Measurements from ENCODE around the gene FRAT1.
A peak's percentile ranks its signal among the peaks of the same experiment; 100 is the strongest.
"Not testable (repeated sequence)": the region's sequence is repeated elsewhere in the genome, so short reads cannot be mapped to it uniquely, and the experiment has no call there.

Gene FRAT1, protein sequence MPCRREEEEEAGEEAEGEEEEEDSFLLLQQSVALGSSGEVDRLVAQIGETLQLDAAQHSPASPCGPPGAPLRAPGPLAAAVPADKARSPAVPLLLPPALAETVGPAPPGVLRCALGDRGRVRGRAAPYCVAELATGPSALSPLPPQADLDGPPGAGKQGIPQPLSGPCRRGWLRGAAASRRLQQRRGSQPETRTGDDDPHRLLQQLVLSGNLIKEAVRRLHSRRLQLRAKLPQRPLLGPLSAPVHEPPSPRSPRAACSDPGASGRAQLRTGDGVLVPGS

DNA sequence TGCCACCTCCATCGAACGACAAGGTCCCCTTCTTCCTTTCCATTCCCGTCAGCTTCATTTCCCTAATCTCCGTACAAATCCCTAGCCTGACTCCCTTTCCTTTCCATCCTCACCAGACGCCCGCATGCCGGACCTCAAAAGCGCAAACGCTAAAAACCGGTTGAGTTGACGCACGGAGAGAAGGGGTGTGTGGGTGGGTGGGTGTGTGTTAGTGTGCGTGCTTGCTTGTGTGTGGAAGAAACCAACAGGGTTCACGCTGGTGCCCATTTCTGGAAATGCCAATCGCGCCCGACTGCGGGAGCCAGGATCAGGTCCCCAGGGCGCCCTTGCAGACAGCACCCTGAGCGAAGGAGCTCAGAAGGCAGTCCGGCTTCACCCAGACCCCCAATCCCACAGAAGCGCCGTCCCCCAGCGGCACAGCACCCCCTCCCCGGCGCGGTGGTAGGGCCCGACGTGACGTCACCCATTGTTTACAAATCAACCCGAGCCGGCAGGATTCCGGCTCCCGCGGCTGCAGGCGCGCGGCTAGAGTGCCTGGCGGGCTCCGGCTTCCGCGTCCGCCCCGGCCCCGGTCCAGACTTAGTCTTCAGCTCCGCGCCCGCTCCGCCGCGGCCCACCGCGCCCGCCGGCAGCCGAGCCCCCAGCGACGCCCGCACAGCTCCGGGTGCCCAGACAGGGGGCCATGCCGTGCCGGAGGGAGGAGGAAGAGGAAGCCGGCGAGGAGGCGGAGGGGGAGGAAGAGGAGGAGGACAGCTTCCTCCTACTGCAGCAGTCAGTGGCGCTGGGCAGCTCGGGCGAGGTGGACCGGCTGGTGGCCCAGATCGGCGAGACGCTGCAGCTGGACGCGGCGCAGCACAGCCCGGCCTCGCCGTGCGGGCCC is at the start of gene FRAT1:
Gene FRAT1, plus strand, starts transcription at position 500 of the 880 bp plus-strand sequence. Its CDS starts 183 bp downstream, at position 683.
- FAIRE-seq: peak; percentile 93

DNA sequence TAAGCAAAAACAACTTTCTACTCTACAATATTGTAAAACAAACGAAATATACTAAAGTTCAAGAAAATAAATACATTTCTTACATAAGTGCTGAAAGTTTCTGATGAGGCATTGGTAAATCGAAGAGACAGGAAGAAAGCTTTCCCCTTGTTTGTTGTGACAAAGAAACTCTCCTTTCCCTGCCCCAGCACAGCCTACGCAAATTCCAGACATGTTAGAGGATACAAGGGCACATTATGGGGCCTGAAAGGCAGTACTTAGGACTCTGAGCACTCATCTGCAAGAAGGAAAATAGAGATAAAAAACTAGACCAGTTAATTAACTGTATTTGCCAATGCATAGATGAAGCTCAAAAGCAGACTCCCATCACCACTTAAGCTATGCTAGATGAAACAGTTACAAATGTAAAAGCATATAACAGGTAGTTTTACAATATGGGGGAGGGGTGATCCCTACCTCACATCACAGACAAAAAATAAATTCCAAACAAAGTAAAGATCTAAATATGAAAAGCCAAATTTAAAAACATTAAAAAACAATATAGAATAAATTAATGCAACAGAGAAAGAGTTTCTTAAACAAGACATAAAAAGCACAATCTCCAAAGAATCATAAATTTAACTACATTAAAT is 48.4 kb upstream of the FRAT1 start:
- DNase-seq (ENCODE audit: insufficient read length, low spot score) (no peak), FAIRE-seq (no peak)

More for the DNA sequence above, at the start of gene FRAT1:
- DNase-seq (ENCODE audit: insufficient read length, low spot score): peak; percentile 83

DNA sequence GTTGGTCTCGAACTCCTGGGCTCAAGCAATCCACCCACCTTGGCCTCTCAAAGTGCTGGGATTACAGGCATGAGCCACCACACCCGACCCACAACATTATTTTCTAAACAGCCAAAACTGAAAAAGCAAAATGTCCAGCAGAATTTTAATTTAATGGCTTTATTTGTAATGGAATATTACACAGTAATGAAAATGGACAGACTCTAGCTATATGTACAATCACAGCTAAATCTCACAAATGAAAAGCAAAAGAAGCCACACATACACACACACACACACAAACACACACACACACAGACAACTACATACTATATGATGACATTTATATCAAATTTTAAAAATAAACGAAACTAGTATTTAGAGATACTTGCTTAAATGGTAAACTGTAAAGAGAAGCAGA is 45.4 kb upstream of the FRAT1 start:
- no peak for FAIRE-seq
- DNase-seq (ENCODE audit: insufficient read length, low spot score): no peak

DNA sequence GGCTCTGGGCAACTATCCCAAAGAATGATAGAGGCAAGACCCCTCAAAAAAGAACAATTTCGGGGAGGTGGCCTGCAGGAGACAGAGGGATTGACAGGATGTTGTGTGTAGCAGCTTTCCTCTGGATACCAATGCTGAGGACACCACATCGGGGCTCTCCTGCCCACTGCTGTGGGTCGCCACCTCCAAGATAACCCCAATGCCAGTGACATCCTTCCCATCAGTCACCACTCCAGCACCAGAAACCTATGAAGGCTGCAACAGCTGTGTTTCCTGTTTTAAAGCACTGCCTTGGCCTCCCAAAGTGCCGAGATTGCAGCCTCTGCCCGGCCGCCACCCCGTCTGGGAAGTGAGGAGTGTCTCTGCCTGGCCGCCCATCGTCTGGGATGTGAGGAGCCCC is 44.2 kb upstream of the FRAT1 start:
- DNase-seq (ENCODE audit: insufficient read length, low spot score): no peak
- FAIRE-seq: no peak

DNA sequence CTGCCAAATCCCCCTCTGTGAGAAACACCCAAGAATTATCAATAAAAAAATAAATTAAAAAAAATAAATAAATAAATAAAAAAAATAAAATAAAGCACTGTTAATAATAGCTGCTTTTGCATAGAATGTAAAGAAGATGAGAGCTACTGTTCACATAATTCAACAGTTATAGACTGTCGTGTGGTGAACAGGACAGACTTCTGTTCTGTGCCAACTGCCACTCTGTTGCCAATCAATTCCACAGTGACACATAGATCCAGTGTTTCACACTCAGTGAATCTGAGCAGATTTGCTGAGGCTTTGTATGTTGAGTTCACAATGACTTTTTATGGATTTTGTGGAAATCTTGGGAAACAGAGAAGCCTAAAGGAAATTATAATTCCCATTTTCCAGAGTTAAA is 41.5 kb upstream of the FRAT1 start:
- DNase-seq (ENCODE audit: insufficient read length, low spot score) (no peak), FAIRE-seq (no peak)

DNA sequence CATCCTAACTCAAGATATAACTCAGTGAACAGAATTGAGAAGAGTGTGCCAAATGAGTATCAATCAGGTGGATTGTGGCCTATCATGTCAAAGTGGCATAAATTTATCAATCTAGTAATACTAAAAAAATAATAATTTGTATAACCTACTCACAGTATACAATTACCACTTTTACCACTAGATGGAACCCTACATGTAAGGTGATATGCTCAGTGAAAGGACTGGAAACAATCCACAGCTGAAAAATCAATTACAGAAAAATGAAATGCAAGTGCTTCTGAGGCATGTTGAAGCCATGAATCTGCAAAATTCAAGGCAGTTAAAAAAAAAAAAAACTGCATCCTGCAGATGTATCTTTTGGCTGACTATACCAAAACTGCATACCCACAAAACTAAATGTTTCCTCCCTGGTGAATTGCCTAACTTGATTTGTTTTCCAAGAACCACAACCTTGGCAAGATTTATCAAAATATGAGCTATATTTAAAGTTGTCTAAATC is 40.5 kb upstream of the FRAT1 start:
- FAIRE-seq (no peak), DNase-seq (ENCODE audit: insufficient read length, low spot score) (peak; percentile 67)

DNA sequence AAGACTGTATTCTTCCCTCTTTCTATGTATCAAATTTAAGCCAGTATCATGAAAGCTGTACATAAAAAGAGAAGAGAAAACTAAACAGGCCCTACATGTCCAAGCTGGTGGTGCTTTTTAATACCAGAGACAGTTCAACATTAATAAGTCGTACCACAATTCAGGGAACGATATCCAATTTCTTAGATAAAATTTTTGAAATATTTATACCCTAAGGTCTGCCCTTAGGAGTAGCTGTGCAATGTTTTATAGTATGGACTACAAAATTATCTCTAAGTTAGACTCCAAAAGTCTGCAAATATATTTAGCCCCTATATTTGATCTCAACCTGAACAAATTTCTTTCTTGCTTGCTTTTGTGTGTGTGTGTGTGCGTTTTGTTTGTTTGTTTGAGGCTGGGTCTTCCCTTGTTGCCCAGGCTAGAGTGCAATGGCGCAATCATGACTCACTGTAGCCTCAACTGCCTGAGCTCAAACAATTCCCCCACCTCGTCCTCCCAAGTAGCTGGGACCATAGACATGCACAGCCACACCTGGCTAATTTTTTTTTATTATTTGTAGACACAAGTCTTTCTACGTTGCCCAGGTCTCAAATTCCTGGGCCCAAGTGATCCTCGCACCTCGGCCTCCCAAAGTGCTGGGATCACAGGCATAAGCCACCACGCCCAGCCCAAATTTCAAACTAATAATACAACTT is 39.8 kb upstream of the FRAT1 start:
- DNase-seq (ENCODE audit: insufficient read length, low spot score) (no peak), FAIRE-seq (no peak)

DNA sequence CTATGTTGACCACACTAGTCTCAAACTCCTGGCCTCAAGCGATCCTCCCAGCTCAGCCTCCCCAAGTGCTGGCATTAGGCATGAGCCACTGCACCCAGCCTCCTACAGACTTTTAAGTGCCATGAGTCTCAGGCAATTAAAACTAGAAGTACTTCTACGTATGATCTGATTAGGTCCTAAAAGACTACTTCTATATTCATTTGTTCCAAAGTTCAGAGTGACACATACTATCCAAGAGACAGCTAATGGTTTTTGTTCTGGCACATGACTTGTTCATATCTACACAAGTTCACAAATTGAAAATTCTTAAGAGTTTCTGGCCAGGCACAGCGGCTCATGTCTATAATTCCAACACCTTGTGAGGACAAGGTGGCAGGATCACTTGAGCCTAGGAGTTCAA is 38.3 kb upstream of the FRAT1 start:
- FAIRE-seq (no peak), DNase-seq (ENCODE audit: insufficient read length, low spot score) (no peak)

DNA sequence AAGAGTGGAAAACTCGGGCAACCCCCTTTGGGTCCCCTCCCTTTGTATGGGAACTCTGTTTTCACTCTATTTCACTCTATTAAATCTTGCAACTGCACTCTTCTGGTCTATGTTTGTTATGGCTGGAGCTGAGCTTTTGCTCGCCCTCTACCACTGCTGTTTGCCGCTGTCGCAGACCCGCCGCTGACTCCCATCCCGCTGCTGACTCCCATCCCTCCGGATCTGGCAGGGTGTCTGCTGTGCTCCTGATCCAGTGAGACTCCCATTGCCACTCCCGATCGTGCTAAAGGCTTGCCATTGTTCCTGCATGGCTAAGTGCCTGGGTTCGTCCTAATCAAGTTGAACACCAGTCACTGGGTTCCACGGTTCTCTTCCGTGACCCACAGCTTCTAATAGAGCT is 29.0 kb upstream of the FRAT1 start:
- FAIRE-seq: not testable (repeated sequence)

DNA sequence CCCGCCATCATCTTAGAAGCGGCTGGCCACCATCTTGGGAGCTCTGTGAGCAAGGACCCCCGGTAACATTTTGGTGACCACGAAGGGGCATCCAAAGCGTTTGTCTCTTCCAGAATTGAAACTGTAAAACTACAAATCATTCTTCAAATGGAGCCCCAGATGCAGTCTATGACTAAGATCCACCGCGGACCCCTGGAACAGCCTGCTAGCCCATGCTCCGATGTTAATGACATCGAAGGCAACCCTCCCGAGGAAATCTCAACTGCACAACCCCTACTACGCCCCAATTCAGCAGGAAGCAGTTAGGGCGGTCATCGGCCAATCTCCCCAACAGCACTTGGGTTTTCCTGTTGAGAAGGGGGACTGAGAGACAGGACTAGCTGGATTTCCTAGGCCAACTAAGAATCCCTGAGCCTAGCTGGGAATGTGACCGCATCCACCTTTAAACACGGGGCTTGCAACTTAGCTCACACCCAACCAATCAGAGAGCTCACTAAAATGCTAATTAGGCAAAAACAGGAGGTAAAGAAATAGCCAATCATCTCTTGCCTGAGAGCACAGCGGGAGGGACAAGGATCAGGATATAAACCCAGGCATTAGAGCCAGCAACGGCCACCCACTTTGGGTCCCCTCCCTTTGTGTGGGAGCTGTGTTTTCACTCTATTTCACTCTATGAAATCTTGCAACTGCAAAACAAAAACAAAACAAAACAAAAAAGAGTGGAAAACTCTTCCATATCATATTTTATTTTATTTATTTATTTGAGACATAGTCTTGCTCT is 28.3 kb upstream of the FRAT1 start:
- not testable (repeated sequence) for DNase-seq (ENCODE audit: insufficient read length, low spot score); FAIRE-seq

More for the DNA sequence above, 29.0 kb upstream of the FRAT1 start:
- not testable (repeated sequence) for DNase-seq (ENCODE audit: insufficient read length, low spot score)

DNA sequence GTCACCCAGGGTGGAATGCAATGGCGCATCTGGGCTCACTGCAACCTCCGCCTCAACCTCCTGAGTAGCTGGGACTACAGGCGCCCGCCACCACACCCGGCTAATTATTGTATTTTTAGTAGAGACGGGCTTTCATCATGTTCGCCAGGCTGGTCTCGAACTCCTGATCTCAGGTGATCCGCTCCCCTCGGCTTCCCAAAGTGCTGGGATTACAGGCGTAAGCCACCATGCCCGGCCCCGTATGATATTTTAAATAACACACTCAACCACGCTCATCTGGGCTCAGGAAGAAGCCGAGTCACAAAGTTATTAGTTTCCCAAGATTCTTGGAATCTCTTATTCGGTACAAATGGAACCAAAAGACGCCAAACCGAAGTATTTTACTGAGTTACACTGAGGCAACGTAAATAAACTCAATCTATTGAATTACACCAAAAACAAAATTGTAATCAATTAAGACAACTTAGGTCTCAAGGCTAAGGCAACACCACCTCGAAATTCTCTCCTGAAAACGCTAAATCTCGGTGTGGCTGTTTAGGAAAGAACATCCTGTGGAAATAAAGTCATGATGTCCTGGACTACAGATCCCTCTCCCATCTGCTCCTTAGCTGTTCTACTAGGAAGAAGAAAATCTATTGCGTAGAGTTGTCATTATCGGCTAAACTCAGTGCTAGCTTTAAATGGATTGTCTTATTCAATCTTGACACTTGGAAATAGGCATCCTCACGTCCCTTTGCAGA is 27.5 kb upstream of the FRAT1 start:
- no peak for FAIRE-seq
- no peak for DNase-seq (ENCODE audit: insufficient read length, low spot score)

DNA sequence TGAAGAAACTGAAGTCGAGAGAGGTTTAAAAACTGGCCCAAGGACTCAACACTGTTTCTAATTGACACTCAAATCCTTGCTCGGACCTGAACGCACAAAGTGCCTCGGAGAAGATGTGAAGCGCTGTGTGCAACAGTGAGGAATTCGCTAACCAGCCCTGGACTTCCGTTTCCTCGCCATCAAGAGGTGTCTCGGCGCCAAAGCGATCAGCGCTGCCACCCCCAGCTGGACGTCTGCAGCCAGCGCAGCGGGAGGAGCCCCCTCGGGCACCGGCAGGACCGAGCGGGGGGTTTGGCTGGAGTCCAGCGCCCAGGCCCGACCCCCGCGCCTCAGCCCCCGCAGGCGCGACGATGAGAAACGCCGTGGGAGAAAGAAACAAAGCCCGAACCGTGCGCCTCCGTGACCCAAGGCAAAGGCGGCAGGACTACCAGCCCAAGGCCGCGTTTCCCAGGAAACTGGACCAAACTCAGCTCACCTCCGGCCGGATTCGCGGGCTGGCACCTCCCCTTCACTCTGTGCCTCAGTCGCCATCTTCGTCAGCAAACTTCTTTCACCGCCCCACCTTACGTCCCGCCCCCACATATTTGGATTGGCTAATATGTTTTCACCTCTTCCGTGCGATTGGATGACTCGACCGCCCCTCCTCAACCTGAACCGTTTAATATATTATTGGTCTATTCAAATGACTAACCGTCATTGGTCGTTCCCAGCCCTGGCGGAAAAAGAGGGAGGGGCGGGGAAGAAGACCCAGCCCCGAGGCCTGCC is 26.8 kb upstream of the FRAT1 start, which contains the start of gene ARHGAP19:
Gene ARHGAP19, minus strand, starts transcription at position 541 of the 765 bp plus-strand sequence. Its CDS starts 10 bp downstream, at position 531.
- FAIRE-seq (peak; percentile 72), DNase-seq (ENCODE audit: insufficient read length, low spot score) (peak; percentile 98)

DNA sequence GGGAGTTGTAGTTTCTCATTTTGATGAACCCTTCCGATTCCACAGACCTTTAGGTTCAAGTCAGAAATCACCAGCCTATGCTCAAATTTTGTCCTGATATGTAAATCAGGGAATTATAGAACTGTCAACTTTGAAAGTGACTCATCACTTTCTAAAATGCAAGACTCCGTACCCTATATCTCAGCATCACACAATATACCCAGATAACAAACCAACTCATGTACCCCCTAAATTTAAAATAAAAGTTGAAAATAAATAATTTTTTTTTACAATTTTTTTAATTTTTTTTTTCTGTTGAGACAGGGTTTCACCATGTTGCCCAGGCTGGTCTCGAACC is 26.2 kb upstream of the FRAT1 start:
- DNase-seq (ENCODE audit: insufficient read length, low spot score) (no peak), FAIRE-seq (no peak)

DNA sequence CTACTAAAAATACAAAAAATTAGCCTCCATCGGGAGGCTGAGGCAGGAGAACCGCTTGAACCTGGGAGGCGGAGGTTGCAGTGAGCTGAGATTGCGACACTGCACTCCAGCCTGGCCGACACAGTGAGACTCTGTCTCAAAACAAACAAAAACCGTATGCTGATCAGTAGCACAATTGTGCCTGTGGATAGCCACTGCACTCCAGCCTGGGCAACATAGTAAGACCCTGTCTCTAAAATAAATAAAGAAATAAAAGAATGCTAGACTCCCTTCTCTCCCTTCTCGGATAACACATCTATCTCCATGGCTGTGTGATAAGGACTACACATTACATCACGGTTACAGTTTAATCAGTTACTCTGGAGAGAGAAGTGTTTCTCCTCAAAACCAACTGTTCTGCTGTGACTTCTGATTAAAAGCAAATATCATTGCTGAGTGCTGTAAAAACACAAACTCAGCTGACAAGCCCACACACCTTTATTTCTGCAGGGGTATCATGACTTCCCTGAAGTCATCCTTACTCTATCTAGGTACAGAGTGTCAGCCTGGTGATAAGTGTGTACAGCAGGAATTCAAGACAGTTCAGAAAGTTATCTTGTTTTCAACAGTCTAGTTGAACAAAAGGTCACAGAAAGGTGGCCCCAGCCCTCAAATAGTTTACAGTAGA is 21.4 kb upstream of the FRAT1 start:
- FAIRE-seq: no peak
- DNase-seq (ENCODE audit: insufficient read length, low spot score): no peak

DNA sequence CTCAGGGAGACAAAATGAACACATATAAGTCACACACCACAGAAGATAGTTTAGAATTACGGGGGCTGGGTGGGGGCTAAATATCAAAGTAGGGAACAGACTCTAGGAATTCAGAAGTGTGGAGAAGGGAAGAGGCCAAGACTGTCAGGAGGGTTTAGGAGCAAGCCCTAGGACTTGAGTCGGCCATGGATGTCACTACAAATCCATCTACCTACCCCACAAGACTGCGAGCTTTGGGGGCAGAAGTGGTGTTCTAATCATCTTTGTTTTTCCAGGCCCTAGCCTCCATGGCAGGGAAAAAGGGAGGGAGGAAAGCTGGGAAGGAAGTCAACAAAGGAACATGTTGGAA is 20.9 kb upstream of the FRAT1 start:
- DNase-seq (ENCODE audit: insufficient read length, low spot score) (no peak), FAIRE-seq (no peak)

DNA sequence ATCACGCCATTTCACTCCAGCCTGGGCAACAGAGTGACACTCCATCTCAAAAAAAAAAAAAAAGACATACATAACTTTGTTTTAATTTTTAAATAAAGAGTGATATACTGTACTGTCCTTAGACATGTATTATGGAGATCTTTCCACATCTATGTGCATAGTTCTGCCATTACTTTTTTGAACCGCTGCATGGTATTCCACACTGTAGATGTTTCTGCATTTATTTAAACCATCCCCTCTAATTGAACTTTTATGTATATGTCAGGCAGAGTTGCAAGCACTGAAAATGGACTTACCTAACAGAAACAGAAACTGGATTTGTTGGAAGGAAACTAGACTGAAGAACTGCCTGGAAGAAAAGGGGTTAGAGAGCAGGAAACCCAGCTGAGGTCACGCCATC is 18.1 kb upstream of the FRAT1 start:
- no peak for DNase-seq (ENCODE audit: insufficient read length, low spot score)
- FAIRE-seq: no peak

DNA sequence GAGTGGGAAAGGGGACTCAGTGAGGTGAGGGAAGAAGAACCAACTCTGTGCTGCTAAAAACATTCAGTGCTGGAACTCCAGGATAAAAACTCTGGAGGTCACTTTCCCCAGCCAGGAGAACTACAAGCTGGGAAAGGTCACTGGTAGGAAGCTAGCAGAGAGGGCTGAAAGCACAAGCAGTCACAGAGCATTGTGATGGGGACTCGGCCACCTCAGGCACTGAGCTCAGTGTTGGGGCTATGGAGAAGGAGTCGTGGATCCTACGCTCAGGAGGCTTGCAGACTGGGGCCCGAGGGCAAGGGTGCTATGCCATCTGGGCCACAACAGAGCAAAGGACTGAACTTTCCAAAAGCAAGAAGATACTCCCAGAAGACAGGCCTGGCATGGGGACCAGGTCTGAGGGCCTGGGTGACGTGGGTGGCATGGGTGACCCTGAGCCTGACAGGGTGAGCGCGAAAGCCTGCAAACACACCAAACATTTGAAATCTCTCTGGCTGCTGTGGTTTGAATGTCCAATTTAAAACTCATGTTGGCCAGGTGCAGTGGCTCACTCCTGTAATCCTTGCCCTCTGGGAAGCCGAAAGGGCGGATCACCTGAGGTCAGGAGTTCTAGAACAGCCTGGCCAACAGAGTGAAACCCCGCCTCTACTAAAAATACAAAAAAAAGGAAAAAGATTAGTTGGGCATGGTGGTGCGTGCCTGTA is 16.8 kb upstream of the FRAT1 start:
- FAIRE-seq (no peak), DNase-seq (ENCODE audit: insufficient read length, low spot score) (no peak)
